ENCODE results near the gene JUP.

DNA sequence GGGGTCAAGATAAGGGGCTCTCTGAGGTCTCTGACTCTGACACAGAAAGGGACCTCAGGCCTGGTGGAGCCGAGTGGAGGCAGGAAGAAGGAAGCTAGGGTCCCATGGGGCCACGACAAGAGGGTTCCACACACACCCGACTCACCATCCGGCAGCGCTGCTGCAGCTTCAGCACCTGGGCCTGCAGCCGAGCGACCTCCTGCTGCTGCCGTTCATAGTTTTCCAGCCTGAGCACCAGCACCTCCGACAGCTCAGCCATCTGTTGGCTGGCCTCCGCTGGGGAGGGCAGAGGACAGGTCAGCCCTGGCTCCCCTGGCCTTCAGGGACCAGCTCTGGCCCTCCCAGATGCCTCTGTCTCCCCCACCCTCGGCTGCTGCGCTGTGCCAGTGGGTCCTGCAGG lies 58.5 kb downstream of the JUP start:
- TF ChIP-seq POLR2AphosphoS5 (IDR thresholded peaks at IDR 0.05; ENCODE audit: low read depth, low read length) (no peak), CTCF (IDR thresholded peaks at IDR 0.05) (no peak)
